ENCODE measurements around the gene PTPRN.

Gene PTPRN

DNA sequence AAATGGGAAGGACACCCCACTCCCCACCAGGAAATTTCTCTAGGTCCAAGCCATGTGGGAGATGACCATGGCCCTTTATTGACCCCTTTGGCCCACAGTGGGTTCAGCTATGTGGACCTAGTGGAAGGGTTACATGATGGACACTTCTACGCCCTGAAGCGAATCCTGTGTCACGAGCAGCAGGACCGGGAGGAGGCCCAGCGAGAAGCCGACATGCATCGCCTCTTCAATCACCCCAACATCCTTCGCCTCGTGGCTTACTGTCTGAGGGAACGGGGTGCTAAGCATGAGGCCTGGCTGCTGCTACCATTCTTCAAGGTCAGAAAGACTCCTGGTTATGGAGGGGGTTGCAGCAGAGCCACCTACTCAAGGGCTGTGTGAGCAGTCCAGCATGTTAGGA lies 62.6 kb downstream of the PTPRN start:
- POLR2A ChIA-PET = no interaction called here
- CTCF ChIA-PET = interaction anchor here (1.1 to 2.7 kb wide), 4 partner anchors 8 to 67 kb away, joined by 3 to 16 read pairs (median 9); partner anchors contain the start of gene TUBA4A
- TF ChIP-seq, protein P1, sequence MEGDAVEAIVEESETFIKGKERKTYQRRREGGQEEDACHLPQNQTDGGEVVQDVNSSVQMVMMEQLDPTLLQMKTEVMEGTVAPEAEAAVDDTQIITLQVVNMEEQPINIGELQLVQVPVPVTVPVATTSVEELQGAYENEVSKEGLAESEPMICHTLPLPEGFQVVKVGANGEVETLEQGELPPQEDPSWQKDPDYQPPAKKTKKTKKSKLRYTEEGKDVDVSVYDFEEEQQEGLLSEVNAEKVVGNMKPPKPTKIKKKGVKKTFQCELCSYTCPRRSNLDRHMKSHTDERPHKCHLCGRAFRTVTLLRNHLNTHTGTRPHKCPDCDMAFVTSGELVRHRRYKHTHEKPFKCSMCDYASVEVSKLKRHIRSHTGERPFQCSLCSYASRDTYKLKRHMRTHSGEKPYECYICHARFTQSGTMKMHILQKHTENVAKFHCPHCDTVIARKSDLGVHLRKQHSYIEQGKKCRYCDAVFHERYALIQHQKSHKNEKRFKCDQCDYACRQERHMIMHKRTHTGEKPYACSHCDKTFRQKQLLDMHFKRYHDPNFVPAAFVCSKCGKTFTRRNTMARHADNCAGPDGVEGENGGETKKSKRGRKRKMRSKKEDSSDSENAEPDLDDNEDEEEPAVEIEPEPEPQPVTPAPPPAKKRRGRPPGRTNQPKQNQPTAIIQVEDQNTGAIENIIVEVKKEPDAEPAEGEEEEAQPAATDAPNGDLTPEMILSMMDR (IDR thresholded peaks at IDR 0.05; ENCODE audit: control extremely low read depth, extremely low read depth, low read depth, missing control alignments) = no peak
- no peak for DNase-seq (ENCODE audit: extremely low spot score)

DNA sequence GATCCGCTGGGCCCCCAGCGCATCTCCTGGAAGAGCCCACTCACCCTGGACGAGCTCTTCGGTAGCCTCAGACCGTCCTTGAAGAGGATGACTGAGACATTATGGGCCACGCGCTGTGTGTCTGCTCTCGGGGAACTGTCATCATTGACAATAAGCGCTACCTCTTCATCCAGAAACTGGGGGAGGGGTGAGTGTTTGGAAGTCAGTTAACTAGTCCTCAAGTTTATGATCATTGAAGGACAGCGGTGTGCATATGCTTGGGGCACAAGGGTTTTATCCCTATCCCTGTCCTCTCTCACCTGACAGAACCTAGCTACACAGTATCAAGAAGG lies 63.3 kb downstream of the PTPRN start:
- DNase-seq (ENCODE audit: extremely low spot score) = no peak
- POLR2A ChIA-PET = interaction anchor here (1.8 kb wide), 1 partner anchor 9 kb away, joined by 13 read pairs; the partner anchor contains the start of gene TUBA4A

DNA sequence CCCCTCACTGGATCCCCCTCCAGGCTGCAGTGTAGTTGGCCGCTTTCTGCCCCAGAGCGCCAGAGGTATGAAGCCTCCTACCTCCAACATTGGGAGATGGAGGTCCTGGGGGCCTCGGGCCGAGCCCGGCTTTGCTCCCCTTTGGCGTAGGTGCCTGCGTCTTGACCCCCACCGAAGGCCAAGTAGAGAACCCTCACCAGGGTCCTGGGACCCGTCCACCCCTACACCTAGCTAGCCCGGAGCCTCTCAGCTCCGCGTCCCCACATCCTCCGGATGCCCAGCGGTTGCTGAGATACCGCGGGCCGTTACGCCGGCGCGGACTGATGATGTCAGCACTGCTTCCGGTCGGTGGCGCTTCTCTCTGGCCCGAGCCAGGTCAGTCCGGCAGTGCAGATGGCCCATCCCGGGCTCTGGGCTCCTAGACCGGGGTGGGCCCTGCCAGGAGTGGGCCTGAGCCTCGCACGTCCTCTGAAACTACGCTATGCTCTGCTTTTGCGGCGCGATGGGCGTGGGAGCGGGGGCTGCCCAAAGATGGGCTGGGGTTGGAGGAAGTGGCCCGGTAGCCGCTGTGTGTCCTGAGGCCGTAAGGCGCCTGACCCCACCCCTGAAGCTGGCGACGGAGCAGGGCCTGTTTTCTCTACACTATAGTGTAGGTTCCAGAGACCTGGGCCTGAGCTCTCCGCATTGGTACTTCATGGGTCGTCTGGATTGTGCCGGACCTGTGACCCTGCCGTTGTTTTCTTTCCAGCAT lies 63.9 kb downstream of the PTPRN start, which contains the start of the genes GLB1L and STK16:
Gene GLB1L (minus strand): TSS at position 297 of the 751 bp plus-strand sequence. CDS start 1,871 bp downstream, outside the sequence.
Gene STK16 (plus strand): TSS at position 332 of the 751 bp plus-strand sequence. CDS start 521 bp downstream, outside the sequence.
- ChIA-PET POLR2A (interaction anchor here (1.0 to 1.8 kb wide), 3 partner anchors 8 to 69 kb away, joined by 3 to 13 read pairs (median 3); partner anchors contain the start of genes CNPPD1, TUBA4A and TUBA4B), CTCF (interaction anchor here (0.8 to 2.7 kb wide), 14 partner anchors 10 to 66 kb away, joined by 3 to 16 read pairs (median 4); partner anchors contain the start of genes ANKZF1, ATG9A and TUBA4A)
- peak; percentile 96 for DNase-seq (ENCODE audit: extremely low spot score)
- TF ChIP-seq, protein P1 (IDR thresholded peaks at IDR 0.05; ENCODE audit: control extremely low read depth, extremely low read depth, low read depth, missing control alignments) = no peak

More for the DNA sequence above, 63.3 kb downstream of the PTPRN start:
- TF ChIP-seq, protein P1 (IDR thresholded peaks at IDR 0.05; ENCODE audit: control extremely low read depth, extremely low read depth, low read depth, missing control alignments) = no peak
- CTCF ChIA-PET = interaction anchor here (0.8 to 2.7 kb wide), 9 partner anchors 9 to 67 kb away, joined by 3 to 16 read pairs (median 4); partner anchors contain the start of genes ANKZF1, ATG9A and TUBA4A

DNA sequence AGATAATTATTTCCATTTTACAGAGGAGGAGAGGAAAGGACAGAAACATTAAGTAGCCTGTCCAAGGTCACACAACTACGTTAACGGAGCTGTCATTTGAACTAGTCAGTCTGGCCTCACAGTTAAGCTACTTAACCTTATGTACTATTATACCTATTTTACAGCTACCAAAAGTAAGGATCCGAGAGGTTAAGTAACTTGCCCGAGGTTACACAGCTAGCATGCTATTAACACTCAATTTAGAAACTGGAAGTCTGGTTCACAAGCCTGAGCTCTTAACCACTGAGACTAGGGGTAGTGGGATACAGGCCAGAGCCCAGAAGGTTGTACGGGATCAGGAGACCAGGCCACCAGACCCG lies 64.4 kb downstream of the PTPRN start:
- TF ChIP-seq, protein P1 (IDR thresholded peaks at IDR 0.05; ENCODE audit: control extremely low read depth, extremely low read depth, low read depth, missing control alignments) = no peak
- POLR2A ChIA-PET = interaction anchor here (1.0 to 1.8 kb wide), 3 partner anchors 8 to 68 kb away, joined by 3 to 13 read pairs (median 3); partner anchors contain the start of genes CNPPD1, TUBA4A and TUBA4B
- CTCF ChIA-PET = interaction anchor here (0.9 to 2.7 kb wide), 11 partner anchors 9 to 65 kb away, joined by 3 to 16 read pairs (median 4); partner anchors contain the start of gene TUBA4A

DNA sequence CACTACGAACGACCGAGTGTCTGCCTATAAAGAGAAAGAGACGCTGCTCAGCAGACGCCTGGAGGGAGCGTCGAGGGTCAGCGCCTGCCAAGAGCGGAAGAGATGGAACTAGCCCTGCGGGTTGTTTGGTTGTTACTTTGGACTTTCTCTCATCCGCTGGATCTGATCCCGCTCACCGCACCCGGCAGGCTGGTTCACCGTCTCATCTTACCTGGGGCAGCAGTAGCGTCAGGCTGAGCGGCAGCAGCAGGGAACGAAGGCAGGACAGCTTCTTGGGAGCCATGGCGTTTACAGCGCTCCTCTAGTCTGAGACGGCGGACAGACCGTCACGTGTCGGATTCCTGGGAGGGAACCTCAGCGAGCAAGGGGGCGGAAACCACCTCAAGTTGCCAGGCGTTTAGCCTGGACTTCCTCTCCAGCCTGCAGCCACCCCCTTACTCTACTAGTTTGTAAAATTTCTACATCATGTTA lies 65.9 kb downstream of the PTPRN start:
- CTCF ChIA-PET = interaction anchor here (1.2 to 6.4 kb wide), 2 partner anchors 11 to 52 kb away, joined by 3 to 27 read pairs; no protein-coding TSS in a partner anchor
- TF ChIP-seq, protein P1 (IDR thresholded peaks at IDR 0.05; ENCODE audit: control extremely low read depth, extremely low read depth, low read depth, missing control alignments) = no peak
- DNase-seq (ENCODE audit: extremely low spot score) = no peak
- POLR2A ChIA-PET = no interaction called here

More for the DNA sequence above, 64.4 kb downstream of the PTPRN start:
- DNase-seq (ENCODE audit: extremely low spot score) = no peak

All from GM10248 (cell line).